ENCODE results near the gene GNPTAB. TPM values are rescaled to one million over a fixed set of nuclear protein-coding genes. Genes with fewer than 3 reads are reported as not detected.
A peak's percentile ranks its signal among the peaks of the same experiment; 100 is the strongest.
"Not testable (repeated sequence)": the region's sequence is repeated elsewhere in the genome, so short reads cannot be mapped to it uniquely, and the experiment has no call there.

The GNPTAB gene
- total and polyA plus RNA-seq, 12 donors, result 7.6 to 31.3 (median 15.9) TPM

GRCh38 chr12:101866615-101867373, 36.0 kb upstream of the GNPTAB start:
- Histone ChIP-seq H3K4me3 (no peak overlapping the region), H3K9me3 (replicated peaks in 1 of 3) (no peaks in the 10 kb centered on the region), H3K4me1 (replicated peaks in 1 of 2) (no peaks in the 10 kb centered on the region), H3K27ac (peak overlapping the region in 2 of 5 donors; percentile 59 to 60), H3K36me3 (replicated peaks in 1 of 2) (no peaks in the 10 kb centered on the region), H3K27me3 (no peaks in the 10 kb centered on the region)
- peak in 4 of 7 donors; percentile 25 to 35 (median 26) for DNase-seq
- intact Hi-C loops (cut with DNase I), result no loop called here
- WGBS, 4 donors, result 59 to 69% (median 61%) methylated on average over 8 to 13 of the region's 13 CpGs
- no peak for TF ChIP-seq CTCF (IDR thresholded peaks at IDR 0.05)
- TF ChIP-seq POLR2A (IDR thresholded peaks at IDR 0.05), result no peak

- H3K4me3 ChIP-seq, result no peak overlapping the region
- H3K4me1 ChIP-seq (replicated peaks in 1 of 2), result no peaks in the 10 kb centered on the region
- no peak overlapping the region for H3K27ac ChIP-seq
- H3K27me3 ChIP-seq, result no peaks in the 10 kb centered on the region
- no peaks in the 10 kb centered on the region for H3K9me3 ChIP-seq (replicated peaks in 1 of 3)
- intact Hi-C loops (cut with DNase I), result no loop called here
- no peak for DNase-seq
- no peaks in the 10 kb centered on the region for H3K36me3 ChIP-seq (replicated peaks in 1 of 2)
- TF ChIP-seq CTCF (IDR thresholded peaks at IDR 0.05) (no peak), POLR2A (IDR thresholded peaks at IDR 0.05) (no peak)
Observed at GRCh38 chr12:101863981-101864380, 33.2 kb upstream of the GNPTAB start.

GRCh38 chr12:101862245-101862644, 31.5 kb upstream of the GNPTAB start:
- Histone ChIP-seq H3K4me1 (replicated peaks in 1 of 2) (peaks cover 3 to 4% of the 10 kb centered on the region in 2 donors), H3K27me3 (no peaks in the 10 kb centered on the region), H3K36me3 (replicated peaks in 1 of 2) (no peaks in the 10 kb centered on the region), H3K9me3 (replicated peaks in 1 of 3) (no peaks in the 10 kb centered on the region), H3K27ac (no peak overlapping the region), H3K4me3 (no peak overlapping the region)
- intact Hi-C loops (cut with DNase I), result no loop called here
- TF ChIP-seq CTCF (IDR thresholded peaks at IDR 0.05), result no peak
- no peak for TF ChIP-seq POLR2A (IDR thresholded peaks at IDR 0.05)
- 86 to 98% (median 94%) methylated on average over 2 of the region's 2 CpGs for WGBS, 4 donors
- no peak for DNase-seq

GRCh38 chr12:101861688-101862087, 30.9 kb upstream of the GNPTAB start:
- H3K4me3 ChIP-seq; H3K36me3 ChIP-seq (replicated peaks in 1 of 2); H3K27ac ChIP-seq; H3K4me1 ChIP-seq (replicated peaks in 1 of 2); DNase-seq; intact Hi-C loops (cut with DNase I); H3K9me3 ChIP-seq (replicated peaks in 1 of 3); H3K27me3 ChIP-seq: not testable (repeated sequence)
- 93 to 100% (median 96%) methylated on average over 2 of the region's 2 CpGs for WGBS, 4 donors
